Activated T-cell treated with anti-CD3 and anti-CD28 coated beads, Interleukin-2, amount 50 U/mL, for 24 hours (primary cell): ENCODE results near the gene PTGES2.

Experiments used
- DNase-seq: peaks from one replicate; pipeline ENCODE4 v3.0.0-alpha.2; 2020
- H3K27ac Mint-ChIP-seq: 2 replicates; pipeline ENCODE4 v1.8.0; 2020; ENCODE audit warnings: mild to moderate bottlenecking, mixed read lengths
- H3K27me3 Mint-ChIP-seq: 2 replicates; pipeline ENCODE4 v1.8.0; 2020; ENCODE audit warnings: mixed read lengths
- H3K36me3 Mint-ChIP-seq: 2 replicates; pipeline ENCODE4 v1.8.0; 2020; ENCODE audit warnings: low read depth, mixed read lengths
- H3K4me1 Mint-ChIP-seq: 2 replicates; pipeline ENCODE4 v1.8.0; 2020; ENCODE audit warnings: low read depth, mixed read lengths
- H3K4me3 Mint-ChIP-seq: 2 replicates; pipeline ENCODE4 v1.8.0; 2020; ENCODE audit warnings: mild to moderate bottlenecking, moderate library complexity, mixed read lengths
- H3K9me3 Mint-ChIP-seq: 2 replicates; pipeline ENCODE4 v1.8.0; 2020; ENCODE audit warnings: mixed read lengths

Gene PTGES2

DNA sequence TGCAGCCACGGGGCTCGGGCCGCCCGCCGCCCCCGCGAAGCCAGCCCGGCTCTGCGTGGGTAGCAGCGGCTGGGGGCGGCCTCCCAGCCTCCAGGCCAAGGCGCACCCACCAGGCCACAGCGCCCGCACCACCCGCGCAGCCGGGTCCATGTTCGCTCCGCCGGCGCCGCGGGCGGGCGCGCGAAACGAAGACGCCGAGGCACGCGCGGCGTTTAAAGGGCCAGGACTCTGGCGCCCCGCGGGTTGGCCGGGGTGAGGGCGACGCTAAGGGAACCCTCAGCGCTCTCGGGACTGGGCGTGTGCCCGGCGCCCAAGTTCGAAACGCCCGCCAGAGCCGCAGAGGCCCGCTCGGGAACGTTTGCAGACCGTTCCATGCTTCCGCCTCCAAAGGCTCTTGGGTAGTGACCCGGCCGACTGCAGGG, at the start of gene PTGES2:
Gene PTGES2 (minus strand): TSS at position 162 of the 422 bp plus-strand sequence. CDS start 12 bp downstream, at position 150.
- Mint-ChIP-seq H3K27me3 (peaks cover 5% of the 10 kb centered on the region), H3K9me3 (no peaks in the 10 kb centered on the region), H3K4me1 (peaks cover 33% of the 10 kb centered on the region), H3K27ac (peak within 1 kb of the TSS; percentile 99), H3K36me3 (peaks cover 45% of the 10 kb centered on the region), H3K4me3 (peak within 1 kb of the TSS; percentile 98)
- DNase-seq = peak; percentile 89

DNA sequence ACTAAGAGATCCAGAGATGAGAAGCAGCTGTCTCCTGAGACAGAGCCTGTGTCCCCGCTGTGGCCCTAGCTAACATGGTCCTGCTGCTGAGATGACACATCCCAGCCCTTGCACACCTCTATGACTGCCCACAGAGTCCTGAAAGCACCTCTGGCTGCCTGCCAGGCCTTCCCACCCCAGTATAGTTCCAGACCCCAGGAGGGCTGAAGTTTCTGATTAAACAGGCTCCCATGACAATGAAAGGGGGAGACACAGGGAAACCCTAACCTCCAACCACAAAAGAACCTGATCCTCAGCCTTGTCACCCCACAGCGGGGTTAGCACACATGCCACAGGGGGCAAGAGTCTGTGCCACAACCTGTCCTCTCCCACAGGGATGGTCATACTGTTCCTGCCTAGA, 48.2 kb upstream of the PTGES2 start:
- H3K27me3 Mint-ChIP-seq = no peaks in the 10 kb centered on the region
- H3K36me3 Mint-ChIP-seq = peaks cover 81% of the 10 kb centered on the region
- H3K9me3 Mint-ChIP-seq = no peaks in the 10 kb centered on the region
- no peak overlapping the region for H3K4me3 Mint-ChIP-seq
- DNase-seq = no peak
- H3K27ac Mint-ChIP-seq = peak overlapping the region; percentile 23
- H3K4me1 Mint-ChIP-seq = no peaks in the 10 kb centered on the region

DNA sequence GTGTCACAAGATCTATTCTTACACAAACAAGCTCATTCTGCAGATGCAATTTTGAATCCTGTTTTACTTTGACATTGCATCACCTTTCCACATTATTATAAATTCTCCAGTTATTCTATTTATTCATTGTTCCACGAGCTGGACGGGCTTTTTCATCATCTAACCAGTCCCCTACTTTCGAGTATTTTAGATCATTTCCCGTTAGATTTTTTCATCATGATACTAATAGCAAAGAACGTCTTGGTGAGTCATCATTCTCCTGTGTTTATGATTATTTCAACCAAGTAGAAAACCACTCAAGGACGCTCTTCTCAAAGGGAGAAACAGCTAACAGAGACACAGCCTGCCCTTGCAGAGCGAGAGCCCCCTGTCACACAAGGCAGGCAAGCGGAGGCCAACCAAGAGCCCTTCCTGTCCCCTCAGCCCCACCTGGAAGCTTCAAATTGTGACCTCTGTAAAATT, 47.6 kb upstream of the PTGES2 start:
- H3K9me3 Mint-ChIP-seq = no peaks in the 10 kb centered on the region
- no peak overlapping the region for H3K4me3 Mint-ChIP-seq
- H3K4me1 Mint-ChIP-seq = peaks cover under 1% of the 10 kb centered on the region
- no peak for DNase-seq
- H3K27ac Mint-ChIP-seq = peak overlapping the region; percentile 9
- H3K36me3 Mint-ChIP-seq = peaks cover 80% of the 10 kb centered on the region
- H3K27me3 Mint-ChIP-seq = no peaks in the 10 kb centered on the region

DNA sequence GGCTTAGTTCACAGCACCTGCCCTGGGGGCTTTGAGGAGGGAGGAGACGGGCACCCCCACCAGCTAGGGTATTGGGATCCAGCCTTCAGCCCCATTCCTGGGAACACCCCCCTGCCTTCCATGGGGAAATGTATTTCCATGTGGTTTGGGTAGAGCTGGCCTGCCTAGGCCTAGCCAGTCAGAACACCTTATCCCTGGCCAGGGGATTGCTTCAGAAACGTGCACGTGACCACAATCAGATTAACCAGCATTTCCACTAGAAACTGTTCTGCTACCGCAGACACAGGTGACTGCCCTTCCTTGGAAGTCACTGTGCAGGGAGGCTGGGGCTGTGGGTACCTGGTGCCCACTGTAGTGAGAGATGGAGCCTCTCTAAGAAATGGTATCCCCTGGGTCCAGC, 46.5 kb upstream of the PTGES2 start:
- Mint-ChIP-seq H3K27ac (no peak overlapping the region), H3K9me3 (no peaks in the 10 kb centered on the region), H3K4me1 (peaks cover 2% of the 10 kb centered on the region), H3K27me3 (no peaks in the 10 kb centered on the region), H3K36me3 (peaks cover 80% of the 10 kb centered on the region), H3K4me3 (no peak overlapping the region)
- DNase-seq = no peak

DNA sequence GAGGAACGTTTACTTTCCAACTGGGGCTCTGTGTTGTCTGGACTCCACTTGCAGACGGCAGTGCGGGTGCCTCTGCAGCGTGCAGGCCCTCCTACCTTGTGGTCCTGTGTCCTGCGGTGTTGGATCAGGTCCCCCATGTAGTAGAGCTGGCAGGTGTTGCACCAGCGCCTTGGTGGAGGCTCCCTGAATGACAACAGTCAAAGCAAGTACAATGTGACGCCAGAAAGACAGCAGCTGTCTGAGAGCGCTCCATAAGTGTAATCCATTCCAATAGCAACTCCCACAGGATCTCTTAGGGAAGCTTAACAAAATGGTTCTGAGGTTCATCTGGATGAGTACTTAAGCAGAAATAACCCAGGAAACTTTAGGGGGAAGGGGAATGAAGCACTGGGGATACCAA, 42.4 kb upstream of the PTGES2 start:
- Mint-ChIP-seq H3K27ac (no peak overlapping the region), H3K4me1 (peaks cover 5% of the 10 kb centered on the region), H3K9me3 (no peaks in the 10 kb centered on the region), H3K36me3 (peaks cover 75% of the 10 kb centered on the region), H3K4me3 (no peak overlapping the region), H3K27me3 (no peaks in the 10 kb centered on the region)
- DNase-seq = no peak

DNA sequence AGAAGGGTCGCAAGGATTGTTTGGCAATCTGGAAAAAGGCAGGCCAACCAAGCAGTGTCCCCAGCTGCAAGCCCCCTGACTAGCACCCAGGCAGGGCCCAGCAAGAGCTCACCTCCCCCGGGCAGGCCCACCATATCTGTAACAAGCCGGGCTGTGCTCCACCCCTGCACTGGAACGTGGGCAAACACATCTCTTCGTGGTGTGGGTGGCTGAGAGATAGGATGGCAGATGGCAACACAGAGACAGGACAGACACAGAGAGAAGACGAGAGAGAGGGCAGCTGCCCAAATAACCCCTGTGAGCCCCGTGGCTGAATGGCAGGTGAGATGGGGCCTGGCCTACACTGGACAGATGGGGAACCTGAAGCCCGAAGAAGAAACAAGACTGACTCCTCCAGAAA, 42.0 kb upstream of the PTGES2 start:
- DNase-seq = no peak
- peaks cover 75% of the 10 kb centered on the region for H3K36me3 Mint-ChIP-seq
- no peaks in the 10 kb centered on the region for H3K27me3 Mint-ChIP-seq
- no peak overlapping the region for H3K27ac Mint-ChIP-seq
- no peak overlapping the region for H3K4me3 Mint-ChIP-seq
- no peaks in the 10 kb centered on the region for H3K9me3 Mint-ChIP-seq
- H3K4me1 Mint-ChIP-seq = peaks cover 5% of the 10 kb centered on the region

DNA sequence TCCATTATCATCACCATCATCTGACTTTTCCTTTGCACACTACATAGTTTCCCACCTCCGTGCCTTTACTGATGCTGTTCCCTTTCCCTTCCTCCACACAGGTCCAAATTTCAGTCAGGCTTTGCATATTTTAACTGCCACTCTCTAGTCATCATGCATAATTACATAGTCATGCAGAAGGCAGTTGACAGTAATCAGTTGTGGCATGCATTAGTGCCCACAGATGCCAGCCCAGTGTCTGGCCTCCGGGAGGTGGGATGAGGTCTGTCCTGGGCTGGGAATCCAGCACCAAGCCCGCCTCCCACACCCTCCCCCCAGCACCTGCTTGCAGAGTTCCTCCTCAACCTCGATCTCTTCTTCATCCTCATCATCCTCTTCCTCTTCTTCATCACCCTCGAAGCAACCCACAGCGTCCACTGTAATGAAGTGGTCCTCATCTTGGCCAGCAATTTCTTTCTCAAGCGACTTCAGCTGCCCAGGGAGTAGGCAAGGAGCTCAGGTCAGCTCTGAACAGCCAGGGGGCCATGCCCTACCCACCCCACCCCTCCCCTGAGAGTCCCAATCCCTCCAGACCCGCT, 41.3 kb upstream of the PTGES2 start:
- Mint-ChIP-seq H3K27ac (peak overlapping the region; percentile 38), H3K9me3 (no peaks in the 10 kb centered on the region), H3K4me1 (peaks cover 5% of the 10 kb centered on the region), H3K4me3 (no peak overlapping the region), H3K36me3 (peaks cover 75% of the 10 kb centered on the region), H3K27me3 (no peaks in the 10 kb centered on the region)
- DNase-seq = no peak

DNA sequence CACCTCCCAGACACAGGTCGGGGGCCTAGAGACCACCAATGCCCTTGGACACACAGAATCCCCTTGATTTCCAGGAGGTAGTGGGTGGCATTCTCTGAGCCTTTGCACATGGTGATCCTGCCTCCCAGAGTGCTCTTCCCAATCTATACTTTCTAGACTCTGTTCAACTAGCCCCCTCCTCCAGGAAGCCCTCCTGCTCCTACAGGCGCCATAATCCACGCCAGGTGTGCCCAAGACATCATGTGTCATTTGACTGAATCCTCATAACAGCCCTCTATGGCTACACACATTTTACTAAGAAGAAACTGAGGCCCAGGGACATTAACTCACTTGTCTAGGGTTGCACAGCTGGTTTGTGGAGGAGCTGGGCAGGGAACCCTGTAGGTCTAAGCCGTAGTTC, 39.7 kb upstream of the PTGES2 start:
- H3K36me3 Mint-ChIP-seq = peaks cover 81% of the 10 kb centered on the region

DNA sequence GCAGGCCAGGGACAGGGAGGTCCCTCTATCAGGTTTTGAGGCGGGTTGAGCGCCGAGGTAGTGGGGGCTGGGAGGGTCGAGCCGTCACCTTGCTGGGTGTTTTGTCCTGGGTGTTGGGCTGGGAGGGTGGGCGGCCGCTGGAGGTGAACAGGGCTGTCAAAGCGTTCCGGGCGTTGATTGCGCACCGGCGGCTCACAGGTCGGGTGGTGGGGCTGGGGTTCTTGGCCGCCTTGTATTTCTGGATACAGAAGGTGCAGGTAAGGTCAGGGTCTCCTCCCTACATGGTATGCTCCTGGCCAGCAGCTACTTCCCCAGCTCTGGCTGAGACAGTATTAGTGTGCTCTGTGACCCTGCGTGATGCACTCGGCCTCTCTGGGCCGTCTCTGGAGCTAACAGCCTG, 38.6 kb upstream of the PTGES2 start:
- Mint-ChIP-seq H3K27ac (no peak overlapping the region), H3K27me3 (no peaks in the 10 kb centered on the region), H3K4me3 (no peak overlapping the region), H3K36me3 (peaks cover 86% of the 10 kb centered on the region), H3K4me1 (peaks cover 18% of the 10 kb centered on the region), H3K9me3 (no peaks in the 10 kb centered on the region)
- no peak for DNase-seq

More for the DNA sequence above, 39.7 kb upstream of the PTGES2 start:
- Mint-ChIP-seq H3K4me3 (no peak overlapping the region), H3K4me1 (peaks cover 10% of the 10 kb centered on the region), H3K9me3 (no peaks in the 10 kb centered on the region), H3K27me3 (no peaks in the 10 kb centered on the region), H3K27ac (peak overlapping the region; percentile 67)
- no peak for DNase-seq

DNA sequence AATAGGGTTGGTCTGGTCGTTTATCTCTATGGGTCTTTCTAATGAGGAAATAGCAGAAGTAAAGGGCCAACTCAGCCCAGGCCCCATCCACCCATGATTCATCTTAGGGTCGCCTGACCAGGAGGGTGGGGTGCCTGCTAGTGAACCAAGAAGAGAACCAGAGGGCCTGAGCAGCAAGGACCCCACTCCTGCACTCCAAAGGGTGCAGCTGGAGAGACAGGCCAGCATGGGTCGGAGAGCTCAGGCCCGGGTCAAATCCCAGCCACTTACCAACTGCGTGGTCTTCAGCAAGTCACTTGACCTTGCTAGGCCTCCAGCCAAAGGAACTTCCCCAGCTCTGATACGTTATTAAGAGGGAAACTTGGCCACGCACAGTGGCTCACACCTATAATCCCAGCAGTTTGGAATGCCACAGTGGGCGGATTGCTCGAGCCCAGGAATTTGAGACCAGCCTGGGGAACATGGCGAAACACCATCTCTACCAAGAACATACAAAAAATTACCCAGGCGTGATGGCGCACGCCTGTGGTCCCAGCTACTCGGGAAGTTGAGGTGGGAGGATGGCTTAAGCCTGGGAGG, 36.9 kb upstream of the PTGES2 start:
- H3K36me3 Mint-ChIP-seq = peaks cover 80% of the 10 kb centered on the region

DNA sequence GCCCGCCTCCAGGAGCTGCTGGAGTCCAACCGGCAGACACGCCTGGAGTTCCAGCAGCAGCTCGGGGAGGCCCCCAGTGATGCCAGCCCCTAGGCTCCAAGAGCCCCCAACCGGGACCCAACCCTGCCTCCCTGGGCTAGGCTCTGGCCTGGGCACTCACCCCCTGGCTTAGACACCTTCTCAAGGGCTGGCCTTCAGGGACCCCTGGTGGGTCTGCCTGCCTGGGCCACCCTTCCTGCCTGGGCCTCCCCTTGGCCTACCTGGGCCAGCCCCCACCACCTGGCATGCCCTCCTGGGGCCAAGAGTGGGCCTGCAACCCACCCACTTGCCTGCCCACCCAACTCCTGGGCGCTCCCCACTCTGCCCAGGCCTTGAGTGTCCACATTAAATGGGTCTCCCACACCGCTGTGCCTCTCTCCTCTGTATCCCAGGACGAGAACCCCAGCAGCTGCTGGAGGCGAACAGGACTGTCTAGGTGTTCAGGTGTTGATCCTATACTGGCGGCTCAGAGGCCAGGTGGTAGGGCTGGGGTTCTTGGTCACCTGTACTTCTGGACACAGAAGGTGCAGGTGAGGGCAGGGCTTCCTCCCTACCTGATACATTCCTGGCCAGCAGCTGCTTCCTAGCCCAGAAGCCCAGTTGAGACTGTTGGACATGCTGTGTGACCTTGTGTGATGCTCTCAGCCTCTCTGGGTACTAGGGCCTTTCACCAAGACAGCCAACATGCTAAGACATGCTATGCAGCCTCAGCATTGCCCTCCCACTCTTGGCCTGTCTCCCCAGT, 36.2 kb upstream of the PTGES2 start:
- DNase-seq = no peak
- Mint-ChIP-seq H3K4me1 (peaks cover 27% of the 10 kb centered on the region), H3K27me3 (no peaks in the 10 kb centered on the region), H3K27ac (peak overlapping the region; percentile 49), H3K9me3 (no peaks in the 10 kb centered on the region), H3K36me3 (peaks cover 73% of the 10 kb centered on the region), H3K4me3 (no peak overlapping the region)

More for the DNA sequence above, 36.9 kb upstream of the PTGES2 start:
- DNase-seq = no peak
- no peaks in the 10 kb centered on the region for H3K9me3 Mint-ChIP-seq
- H3K27me3 Mint-ChIP-seq = no peaks in the 10 kb centered on the region
- no peak overlapping the region for H3K4me3 Mint-ChIP-seq
- peaks cover 24% of the 10 kb centered on the region for H3K4me1 Mint-ChIP-seq
- H3K27ac Mint-ChIP-seq = peak overlapping the region; percentile 49

DNA sequence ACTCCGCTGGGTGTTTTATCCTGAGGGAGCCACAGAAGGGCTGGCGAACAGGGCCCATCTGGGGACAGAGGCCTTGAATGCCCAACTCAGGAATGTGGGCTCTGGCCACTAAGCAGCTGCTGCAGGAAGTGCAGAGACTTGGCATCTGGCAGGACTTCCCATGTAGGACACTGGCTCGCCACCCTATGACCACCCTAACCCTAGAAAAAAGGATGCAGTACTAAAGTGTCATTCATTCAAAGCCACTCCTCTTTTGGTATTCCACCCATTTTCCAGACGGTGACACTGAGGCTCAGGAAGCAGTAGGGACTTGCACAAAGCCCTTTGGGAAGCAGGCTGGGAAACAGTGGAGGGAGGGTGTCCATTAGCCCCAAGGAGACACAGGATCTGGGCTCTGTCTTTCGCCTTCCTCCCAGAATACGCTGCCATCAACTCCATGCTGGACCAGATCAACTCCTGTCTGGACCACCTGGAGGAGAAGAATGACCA, 35.5 kb upstream of the PTGES2 start:
- Mint-ChIP-seq H3K4me3 (no peak overlapping the region), H3K27me3 (no peaks in the 10 kb centered on the region), H3K4me1 (peaks cover 24% of the 10 kb centered on the region), H3K36me3 (peaks cover 69% of the 10 kb centered on the region), H3K27ac (peak overlapping the region; percentile 70), H3K9me3 (no peaks in the 10 kb centered on the region)
- no peak for DNase-seq

DNA sequence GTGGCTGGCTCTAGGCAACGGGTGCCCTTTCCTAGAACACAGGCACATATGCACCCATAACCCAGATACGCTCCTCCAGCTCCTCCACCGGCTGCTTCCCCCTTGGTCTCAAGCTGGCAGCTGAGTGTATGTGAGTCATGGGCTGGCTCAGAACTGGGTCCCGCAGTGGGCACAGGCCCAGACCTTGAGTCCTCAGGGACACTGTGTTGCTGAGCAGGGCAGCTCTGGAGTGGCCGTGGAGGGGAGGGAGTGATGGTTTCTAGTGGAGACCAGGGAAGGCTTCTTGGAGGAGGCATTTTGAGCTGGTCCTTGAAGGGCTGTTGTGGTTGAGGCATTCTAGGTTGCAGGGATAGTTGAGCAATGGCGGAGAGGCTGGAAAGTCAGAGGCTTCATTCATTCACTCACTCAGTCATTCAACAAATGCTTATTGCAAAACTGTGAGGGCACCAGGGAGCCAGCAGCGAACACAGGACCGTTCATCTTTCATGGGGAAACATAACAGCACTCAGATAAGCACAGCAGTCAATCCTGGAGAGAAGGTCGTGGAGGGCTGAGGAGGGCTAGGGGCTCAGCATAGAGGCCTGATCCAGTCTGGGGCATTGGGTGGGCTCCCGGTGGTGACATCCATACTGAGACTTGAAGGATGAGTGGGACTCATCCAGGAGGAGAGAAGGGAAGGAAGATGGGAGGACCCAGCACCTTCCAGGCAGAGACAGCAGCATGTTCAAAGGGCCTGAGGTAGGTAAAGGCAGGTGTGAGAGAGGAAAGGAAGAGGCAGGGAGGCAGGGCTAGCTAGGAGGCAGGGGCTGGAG, 34.9 kb upstream of the PTGES2 start:
- Mint-ChIP-seq H3K4me3 (peak overlapping the region; percentile 85), H3K4me1 (peaks cover 24% of the 10 kb centered on the region)

DNA sequence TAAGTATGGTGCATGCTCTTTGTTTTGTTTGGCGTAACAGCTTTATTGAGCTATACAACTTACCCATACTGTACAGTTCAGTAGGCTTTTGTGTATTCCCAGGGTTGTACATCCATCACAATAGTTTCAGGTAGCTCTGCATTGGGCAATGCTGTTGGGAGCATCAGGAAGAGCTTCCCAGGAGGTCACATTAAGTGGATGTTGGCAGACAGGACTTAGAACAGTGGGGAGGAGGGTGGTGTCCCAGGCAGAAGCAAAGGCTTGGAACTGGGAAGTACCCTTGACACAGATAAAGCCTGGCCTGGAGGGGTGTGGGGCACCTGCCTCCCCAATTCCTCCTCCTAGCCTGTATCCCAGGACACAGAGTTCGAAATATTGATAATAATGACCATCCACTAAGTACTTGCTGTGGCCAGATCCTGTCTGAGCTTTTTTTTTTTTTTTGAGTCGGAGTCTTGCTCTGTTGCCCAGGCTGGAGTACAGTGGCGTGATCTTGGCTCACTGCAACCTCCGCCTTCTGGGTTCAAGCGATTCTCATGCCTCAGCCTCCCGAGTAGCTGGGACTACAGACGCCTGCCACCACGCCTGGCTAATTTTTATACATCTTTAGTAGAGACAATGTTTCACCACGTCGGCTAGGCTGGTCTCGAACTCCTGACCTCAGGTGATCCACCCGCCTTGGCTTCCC, 33.8 kb upstream of the PTGES2 start:
- peak overlapping the region; percentile 85 for H3K4me3 Mint-ChIP-seq
- H3K4me1 Mint-ChIP-seq = peaks cover 24% of the 10 kb centered on the region
- H3K27me3 Mint-ChIP-seq = no peaks in the 10 kb centered on the region
- peaks cover 52% of the 10 kb centered on the region for H3K36me3 Mint-ChIP-seq
- H3K27ac Mint-ChIP-seq = peak overlapping the region; percentile 87
- no peaks in the 10 kb centered on the region for H3K9me3 Mint-ChIP-seq
- no peak for DNase-seq

More for the DNA sequence above, 34.9 kb upstream of the PTGES2 start:
- no peaks in the 10 kb centered on the region for H3K27me3 Mint-ChIP-seq
- no peaks in the 10 kb centered on the region for H3K9me3 Mint-ChIP-seq
- peak overlapping the region; percentile 70 for H3K27ac Mint-ChIP-seq
- DNase-seq = no peak
- peaks cover 63% of the 10 kb centered on the region for H3K36me3 Mint-ChIP-seq
